H1 (cell line): ENCODE results near the gene SLX1A. TPM values are rescaled to one million over a fixed set of nuclear protein-coding genes. Genes with fewer than 3 reads are reported as not detected.

Experiments
- PHF8 ChIP-seq: fragments of 200-600 bp; sonication (generic); conservative IDR thresholded peaks from 2 replicates; pipeline ENCODE4 v1.7.1; 2012; ENCODE audit warnings: low read depth, mild to moderate bottlenecking, inconsistent platforms, low read length, moderate library complexity
- SIN3A ChIP-seq, 2 experiments: IDR thresholded peaks in 1 of 2; conservative IDR thresholded peaks in 1 of 2; 2 replicates each; pipeline ENCODE4 v1.6.1; 2011 to 2012; ENCODE audit warnings: low read length in 2 of 2, improper control_type of control experiment in 1 of 2, low read depth in 1 of 2, mild to moderate bottlenecking in 1 of 2
- polyA plus RNA-seq, 7 experiments: library from polyadenylated mRNA; depleted of rRNA in 3 of 7; stranded (reverse) in 5 of 7; unstranded in 2 of 7; fragments of >200 nt in 5 of 7; fragments of 200-250 nt in 2 of 7; gene quantifications; 1 replicate in 5 of 7; 2 replicates in 1 of 7; 4 replicates in 1 of 7; pipeline versions ENCODE4 v1.2.1 to v1.2.3, GENCODE V29; 2011 to 2013; ENCODE audit warnings: missing spikeins in 2 of 7, mixed read lengths in 2 of 7
- total RNA-seq: library from RNA; stranded (reverse); fragmentation: NEBNext Ultra II Directional; extraction: Animal tissue kit (Norgen Biotek cat#: 25700); gene quantifications from 2 replicates; pipeline ENCODE4 v1.2.1, GENCODE V29; 2021

Gene SLX1A
- total and polyA plus RNA-seq, 2 of the 8 experiments (the other 6 are each of a cell fraction or from before 2014, with no cell fraction given): 4.7 to 36.9 TPM

DNA sequence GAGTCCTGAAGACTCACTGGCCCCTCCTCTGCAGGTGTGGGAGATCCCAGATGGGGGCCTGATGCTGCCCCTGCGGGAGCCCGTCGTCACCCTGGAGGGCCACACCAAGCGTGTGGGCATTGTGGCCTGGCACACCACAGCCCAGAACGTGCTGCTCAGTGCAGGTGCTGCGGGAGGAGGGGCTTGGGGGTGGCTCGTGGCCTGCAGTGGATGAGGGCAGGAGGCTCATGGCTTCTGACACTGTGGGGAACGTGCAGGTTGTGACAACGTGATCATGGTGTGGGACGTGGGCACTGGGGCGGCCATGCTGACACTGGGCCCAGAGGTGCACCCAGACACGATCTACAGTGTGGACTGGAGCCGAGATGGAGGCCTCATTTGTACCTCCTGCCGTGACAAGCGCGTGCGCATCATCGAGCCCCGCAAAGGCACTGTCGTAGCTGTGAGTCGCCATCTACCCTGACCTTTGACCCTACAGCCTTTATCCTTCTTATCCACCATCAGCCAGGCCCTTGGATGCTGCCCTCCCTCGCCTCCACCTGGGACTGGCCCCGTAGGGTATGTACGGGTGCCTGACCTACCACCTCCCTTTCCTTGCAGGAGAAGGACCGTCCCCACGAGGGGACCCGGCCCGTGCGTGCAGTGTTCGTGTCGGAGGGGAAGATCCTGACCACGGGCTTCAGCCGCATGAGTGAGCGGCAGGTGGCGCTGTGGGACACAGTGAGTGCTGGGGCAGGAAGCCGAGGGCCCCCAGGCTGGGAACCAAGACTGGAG, 6.7 kb upstream of the SLX1A start (continued):
- TF ChIP-seq SIN3A (conservative IDR thresholded peaks at IDR 0.05 in 1 of 2, IDR thresholded peaks at IDR 0.05 in 1 of 2; ENCODE audit: low read depth in 1 of 2, low read length in 2 of 2) (0 out of 4 replicates have a peak, but pooled peaks of 1 of the 2 experiments have one; percentile 20), PHF8 (no peak)
